ENCODE data around the gene SPDL1. TPM values are rescaled to one million over a fixed set of nuclear protein-coding genes. Genes with fewer than 3 reads are reported as not detected.
A peak's percentile ranks its signal among the peaks of the same experiment; 100 is the strongest.

SPDL1 gene, protein sequence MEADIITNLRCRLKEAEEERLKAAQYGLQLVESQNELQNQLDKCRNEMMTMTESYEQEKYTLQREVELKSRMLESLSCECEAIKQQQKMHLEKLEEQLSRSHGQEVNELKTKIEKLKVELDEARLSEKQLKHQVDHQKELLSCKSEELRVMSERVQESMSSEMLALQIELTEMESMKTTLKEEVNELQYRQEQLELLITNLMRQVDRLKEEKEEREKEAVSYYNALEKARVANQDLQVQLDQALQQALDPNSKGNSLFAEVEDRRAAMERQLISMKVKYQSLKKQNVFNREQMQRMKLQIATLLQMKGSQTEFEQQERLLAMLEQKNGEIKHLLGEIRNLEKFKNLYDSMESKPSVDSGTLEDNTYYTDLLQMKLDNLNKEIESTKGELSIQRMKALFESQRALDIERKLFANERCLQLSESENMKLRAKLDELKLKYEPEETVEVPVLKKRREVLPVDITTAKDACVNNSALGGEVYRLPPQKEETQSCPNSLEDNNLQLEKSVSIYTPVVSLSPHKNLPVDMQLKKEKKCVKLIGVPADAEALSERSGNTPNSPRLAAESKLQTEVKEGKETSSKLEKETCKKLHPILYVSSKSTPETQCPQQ
- total RNA-seq (10 to 100 TPM in 1 of 2 donors, 1 to 10 TPM in 1; 4.1 to 11.5 TPM), polyA plus RNA-seq (1 to 10 TPM in 1 of 2 donors, under 1 TPM in 1; 0.89 to 1.9 TPM)

DNA sequence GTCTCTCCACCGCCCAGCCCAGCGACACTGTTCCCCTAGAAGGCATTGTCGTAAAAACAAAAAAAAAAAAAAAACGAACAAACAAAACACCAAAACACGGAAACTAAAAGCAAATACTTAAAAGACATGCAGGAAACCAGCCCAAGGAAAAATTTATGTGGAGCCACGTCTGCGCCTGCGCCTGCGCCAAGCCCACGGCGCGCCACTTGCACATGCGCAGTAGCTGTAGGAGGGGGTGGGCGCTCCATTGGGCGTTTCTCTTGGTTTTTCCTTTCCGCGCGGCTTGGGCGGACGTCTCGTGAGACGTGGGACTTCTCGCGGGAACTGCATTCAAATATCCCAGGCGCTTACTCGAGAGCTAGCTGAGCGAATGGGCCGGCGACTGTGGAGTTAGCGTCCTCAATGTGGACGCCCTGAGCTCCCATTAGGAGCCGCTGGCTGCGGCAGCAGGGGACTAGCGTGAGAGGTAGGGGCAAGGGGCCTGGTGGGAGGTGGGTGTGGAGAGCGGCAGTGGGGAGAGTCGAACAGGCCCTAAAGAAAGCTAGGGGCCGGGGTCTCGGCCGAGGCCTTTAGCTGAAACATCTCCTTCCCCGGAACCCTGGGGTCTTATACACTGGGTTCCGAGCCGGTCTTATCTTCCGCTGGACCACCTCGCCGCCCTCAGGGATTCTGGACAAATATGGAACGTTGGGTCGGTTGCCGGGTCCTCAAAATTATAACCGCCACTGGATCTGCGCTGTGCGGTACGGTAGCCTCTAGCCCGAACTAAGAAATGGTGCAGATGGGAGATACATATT, at the start of gene SPDL1:
Gene SPDL1 (plus strand): TSS at position 350 of the 797 bp plus-strand sequence. CDS start 4,644 bp downstream, outside the sequence.
- H3K4me3 ChIP-seq (ENCODE audit: low read depth in 1 of 3, low read length in 3 of 3), result peak within 1 kb of the TSS; percentile 70 to 80 (median 80)
- peak in 1 of 2 donors; percentile 12 for TF ChIP-seq RAD21 (IDR thresholded peaks at IDR 0.05)
- TF ChIP-seq, protein P1, sequence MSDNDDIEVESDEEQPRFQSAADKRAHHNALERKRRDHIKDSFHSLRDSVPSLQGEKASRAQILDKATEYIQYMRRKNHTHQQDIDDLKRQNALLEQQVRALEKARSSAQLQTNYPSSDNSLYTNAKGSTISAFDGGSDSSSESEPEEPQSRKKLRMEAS (IDR thresholded peaks at IDR 0.05), result peak; percentile 50
- TF ChIP-seq GABPA (IDR thresholded peaks at IDR 0.05 in 1 of 2, conservative IDR thresholded peaks at IDR 0.05 in 1 of 2), result peak in 1 of 2 donors; percentile 27
- TF ChIP-seq HNF4G (IDR thresholded peaks at IDR 0.05), result no peak
- TF ChIP-seq, protein P2, sequence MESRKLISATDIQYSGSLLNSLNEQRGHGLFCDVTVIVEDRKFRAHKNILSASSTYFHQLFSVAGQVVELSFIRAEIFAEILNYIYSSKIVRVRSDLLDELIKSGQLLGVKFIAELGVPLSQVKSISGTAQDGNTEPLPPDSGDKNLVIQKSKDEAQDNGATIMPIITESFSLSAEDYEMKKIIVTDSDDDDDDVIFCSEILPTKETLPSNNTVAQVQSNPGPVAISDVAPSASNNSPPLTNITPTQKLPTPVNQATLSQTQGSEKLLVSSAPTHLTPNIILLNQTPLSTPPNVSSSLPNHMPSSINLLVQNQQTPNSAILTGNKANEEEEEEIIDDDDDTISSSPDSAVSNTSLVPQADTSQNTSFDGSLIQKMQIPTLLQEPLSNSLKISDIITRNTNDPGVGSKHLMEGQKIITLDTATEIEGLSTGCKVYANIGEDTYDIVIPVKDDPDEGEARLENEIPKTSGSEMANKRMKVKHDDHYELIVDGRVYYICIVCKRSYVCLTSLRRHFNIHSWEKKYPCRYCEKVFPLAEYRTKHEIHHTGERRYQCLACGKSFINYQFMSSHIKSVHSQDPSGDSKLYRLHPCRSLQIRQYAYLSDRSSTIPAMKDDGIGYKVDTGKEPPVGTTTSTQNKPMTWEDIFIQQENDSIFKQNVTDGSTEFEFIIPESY (IDR thresholded peaks at IDR 0.05), result peak; percentile 100
- no peak for TF ChIP-seq FOXA1 (IDR thresholded peaks at IDR 0.05)
- peak; percentile 68 to 72 for TF ChIP-seq EGR1 (IDR thresholded peaks at IDR 0.05; ENCODE audit: low read depth in 2 of 2)
- peak; percentile 72 for TF ChIP-seq YY1 (IDR thresholded peaks at IDR 0.05)
- no peaks in the 10 kb centered on the region for H3K36me3 ChIP-seq (ENCODE audit: control insufficient read depth in 4 of 4, insufficient read depth in 3 of 4, low read depth in 1 of 4, low read length in 3 of 4)
- H3K9ac ChIP-seq (ENCODE audit: low read depth in 1 of 2, low read length in 2 of 2), result peak within 1 kb of the TSS; percentile 76 to 77
- DNase-seq (ENCODE audit: low spot score), result peak; percentile 94
- H3K9me3 ChIP-seq (ENCODE audit: control insufficient read depth in 4 of 4, low read length in 3 of 4), result no peaks in the 10 kb centered on the region
- H3K27me3 ChIP-seq (ENCODE audit: control insufficient read depth in 4 of 4, insufficient read depth in 4 of 4, low read length in 3 of 4), result no peaks in the 10 kb centered on the region
- WGBS, result under 1% methylated on average over 53 of the region's 53 CpGs
- H3K4me1 ChIP-seq (ENCODE audit: control insufficient read depth in 4 of 4, insufficient read depth in 4 of 4, low read length in 3 of 4), result peaks cover 0 to 11% (median 4%) of the 10 kb centered on the region in 4 donors
- H3K27ac ChIP-seq (ENCODE audit: low read depth in 1 of 2, low read length in 2 of 2), result peak within 1 kb of the TSS in 1 of 2 donors; percentile 25

DNA sequence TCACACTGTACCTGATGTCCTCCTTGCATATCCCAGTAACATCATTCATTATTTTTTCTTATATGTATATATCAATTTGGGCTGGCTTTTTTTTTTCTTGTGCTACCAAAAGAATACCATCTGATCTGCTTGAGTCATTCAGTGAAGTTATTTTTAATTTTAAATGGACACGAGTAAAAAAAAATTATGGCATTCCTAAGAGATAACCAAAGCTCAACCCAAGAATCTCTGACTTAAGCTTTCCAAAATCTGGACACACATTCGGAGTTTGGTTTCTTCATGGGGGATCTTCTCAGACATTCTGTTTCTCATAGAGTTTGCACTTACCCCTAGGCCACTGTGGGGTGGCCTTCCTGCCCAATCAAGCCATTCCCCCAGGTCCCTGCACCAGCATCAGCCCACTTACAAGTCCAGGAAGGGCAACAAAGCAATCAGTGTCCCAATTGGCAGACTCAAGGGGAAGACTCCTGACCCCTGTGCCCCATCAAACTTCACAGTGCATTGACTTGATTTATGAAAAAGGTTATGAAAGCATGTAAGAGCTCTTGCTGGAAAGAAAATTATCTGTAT, 49.2 kb upstream of the SPDL1 start:
- no peak overlapping the region for H3K9ac ChIP-seq (ENCODE audit: low read depth in 1 of 2, low read length in 2 of 2)
- H3K9me3 ChIP-seq (ENCODE audit: control insufficient read depth in 4 of 4, low read length in 3 of 4), result no peaks in the 10 kb centered on the region
- peaks cover 0 to 4% (median 0%) of the 10 kb centered on the region in 4 donors for H3K27me3 ChIP-seq (ENCODE audit: control insufficient read depth in 4 of 4, insufficient read depth in 4 of 4, low read length in 3 of 4)
- H3K27ac ChIP-seq (ENCODE audit: low read depth in 1 of 2, low read length in 2 of 2), result no peak overlapping the region
- no peak for TF ChIP-seq EGR1 (IDR thresholded peaks at IDR 0.05; ENCODE audit: low read depth in 2 of 2)
- TF ChIP-seq TAF1 (conservative IDR thresholded peaks at IDR 0.05), result no peak
- no peak for TF ChIP-seq RXRA (IDR thresholded peaks at IDR 0.05)
- TF ChIP-seq SP1 (IDR thresholded peaks at IDR 0.05), result no peak
- TF ChIP-seq YY1 (IDR thresholded peaks at IDR 0.05), result no peak
- TF ChIP-seq JUND (IDR thresholded peaks at IDR 0.05), result no peak
- no peak for TF ChIP-seq GABPA (IDR thresholded peaks at IDR 0.05 in 1 of 2, conservative IDR thresholded peaks at IDR 0.05 in 1 of 2)
- no peak for TF ChIP-seq RAD21 (IDR thresholded peaks at IDR 0.05)
- TF ChIP-seq, protein P2 (IDR thresholded peaks at IDR 0.05), result no peak
- no peak for TF ChIP-seq HNF4A (conservative IDR thresholded peaks at IDR 0.05)
- no peak for TF ChIP-seq NR2F2 (IDR thresholded peaks at IDR 0.05)
- peaks cover 0 to 7% (median under 1%) of the 10 kb centered on the region in 4 donors for H3K4me1 ChIP-seq (ENCODE audit: control insufficient read depth in 4 of 4, insufficient read depth in 4 of 4, low read length in 3 of 4)
- DNase-seq (ENCODE audit: low spot score), result no peak
- no peaks in the 10 kb centered on the region for H3K36me3 ChIP-seq (ENCODE audit: control insufficient read depth in 4 of 4, insufficient read depth in 3 of 4, low read depth in 1 of 4, low read length in 3 of 4)
- WGBS, result 70% methylated on average over 2 of the region's 2 CpGs
- no peak overlapping the region for H3K4me3 ChIP-seq (ENCODE audit: low read depth in 1 of 3, low read length in 3 of 3)

Data from liver (tissue), 9 donors.